Stomach (tissue), 9 donors: ENCODE measurements around the gene TGFBR2. TPM values are rescaled to one million over a fixed set of nuclear protein-coding genes. Genes with fewer than 3 reads are reported as not detected.

ENCODE experiments used
- DNase-seq, 2 donors: peaks; one replicate each; pipeline versions ENCODE4 v3.0.0 to v3.0.0-alpha.2; 2013 to 2019
- H3K27ac ChIP-seq, 5 donors: fragments of 200-600 bp in 4 of 5; sonication (generic) in 4 of 5; one replicate each; pipeline ENCODE4 v1.5.1; 2013 to 2019; ENCODE audit warnings: mild to moderate bottlenecking in 1 of 5, moderate library complexity in 1 of 5
- H3K27me3 ChIP-seq, 3 donors: fragments of 200-600 bp; sonication (generic); one replicate each; pipeline ENCODE4 v1.5.1; 2017 to 2019; ENCODE audit warnings: mixed run types in 1 of 3
- H3K36me3 ChIP-seq, 4 donors: fragments of 200-600 bp; sonication (generic); 1 replicate in 3 of 4; 2 replicates in 1 of 4; pipeline ENCODE4 v1.5.1; 2016 to 2019
- H3K4me1 ChIP-seq, 4 donors: fragments of 200-600 bp; sonication (generic); one replicate each; pipeline ENCODE4 v1.5.1; 2016 to 2019
- H3K4me3 ChIP-seq, 4 donors: fragments of 200-600 bp; sonication (generic) in 3 of 4; one replicate each; pipeline ENCODE4 v1.5.1; 2016 to 2019; ENCODE audit warnings: mild to moderate bottlenecking in 1 of 4
- H3K9me3 ChIP-seq, 4 donors: fragments of 200-600 bp; sonication (generic); one replicate each; pipeline ENCODE4 v1.5.1; 2016 to 2019
- CTCF ChIP-seq, 7 experiments: fragments of 450-650 bp in 4 of 7; fragments of 200-600 bp in 3 of 7; sonication (generic) in 3 of 7; IDR thresholded peaks; one replicate each; pipeline ENCODE4 v1.5.1; 2016 to 2019; ENCODE audit warnings: antibody characterized with exemption in 7 of 7, control low read depth in 2 of 7, mild to moderate bottlenecking in 1 of 7
- EP300 ChIP-seq: sonication (generic); formaldehyde crosslinking; IDR thresholded peaks from one replicate; pipeline ENCODE4 v1.6.1; 2017; ENCODE audit warnings: antibody characterized with exemption
- POLR2A ChIP-seq, 4 donors: fragments of 450-650 bp; IDR thresholded peaks; one replicate each; pipeline ENCODE4 v1.6.1; 2016; ENCODE audit warnings: antibody characterized with exemption in 4 of 4, control low read depth in 2 of 4, mild to moderate bottlenecking in 1 of 4, moderate library complexity in 1 of 4
- POLR2AphosphoS5 ChIP-seq, 3 donors: sonication (generic); formaldehyde crosslinking; IDR thresholded peaks; one replicate each; pipeline ENCODE4 v1.6.1; 2016; ENCODE audit warnings: antibody characterized with exemption in 3 of 3
- WGBS, 5 donors: extraction: QIAGEN DNeasy Blood & Tissue Kit in 3 of 5; methylation state at CpG; one replicate each; pipeline versions ENCODE4 v1.1.5 to v1.1.7; 2013 to 2018; 5-methylcytosine and 5-hydroxymethylcytosine counted together
- intact Hi-C: fragments of 100-400 bp; cut with DNase I; formaldehyde crosslinking; loops from one replicate; pipeline ENCODE4 v1.15.1; 2023; ENCODE audit warnings: low total_unique reads
- polyA plus RNA-seq, 3 donors: library from polyadenylated mRNA; stranded (reverse); fragments of 200-250 nt; gene quantifications; one replicate each; pipeline ENCODE4 v1.2.3, GENCODE V29; 2013
- total RNA-seq, 5 donors: library from RNA; depleted of rRNA; stranded (reverse); fragments of >200 nt; gene quantifications; one replicate each; pipeline versions ENCODE4 v1.1.0 to v1.2.3, GENCODE V29; 2014 to 2016
- donor health status: healthy with polysubstance abuse.
- donor health status: Bipolar disorder and iron deficiency.
- donor health status: healthy.

TGFBR2 gene
- total and polyA plus RNA-seq, 8 donors: 13.7 to 115 (median 66.3) TPM

DNA sequence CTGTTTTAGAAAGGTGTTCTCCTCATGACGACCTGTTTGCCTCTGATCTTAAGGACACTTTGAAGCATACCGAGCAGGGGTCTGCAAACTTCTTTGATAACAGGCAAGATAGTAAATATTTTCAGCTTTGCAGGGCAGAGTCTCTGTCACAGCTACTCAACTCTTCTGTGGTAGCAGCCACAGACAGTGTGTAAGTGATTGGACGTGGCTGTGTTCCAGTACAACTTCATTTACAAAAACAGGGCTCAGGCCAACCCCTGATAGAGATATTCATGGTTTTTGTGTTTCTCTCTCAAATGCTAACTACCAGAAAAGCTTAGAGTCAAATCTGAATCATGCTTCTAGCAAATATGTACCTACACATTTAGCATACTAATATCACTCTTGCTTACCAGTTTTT, 51.5 kb downstream of the TGFBR2 start:
- intact Hi-C loops: no loop called here
- TF ChIP-seq CTCF (IDR thresholded peaks at IDR 0.05) (no peak), POLR2AphosphoS5 (IDR thresholded peaks at IDR 0.05) (no peak), EP300 (no peak), POLR2A (IDR thresholded peaks at IDR 0.05) (no peak)
- Histone ChIP-seq H3K4me3 (no peak overlapping the region), H3K4me1 (peaks cover 37 to 96% (median 62%) of the 10 kb centered on the region in 4 donors), H3K27me3 (no peaks in the 10 kb centered on the region), H3K27ac (peak overlapping the region; percentile 29 to 81 (median 69)), H3K9me3 (no peaks in the 10 kb centered on the region), H3K36me3 (peaks cover 36 to 79% (median 66%) of the 10 kb centered on the region in 4 donors)
- DNase-seq: peak in 1 of 2 donors; percentile 42
- WGBS, 5 donors: 11 to 31% (median 22%) methylated on average over 3 of the region's 3 CpGs

- peak in 1 of 2 donors; percentile 71 for DNase-seq
- no peak overlapping the region for H3K4me3 ChIP-seq
- TF ChIP-seq POLR2AphosphoS5 (IDR thresholded peaks at IDR 0.05) (peak in 1 of 3 donors; percentile 3), POLR2A (IDR thresholded peaks at IDR 0.05) (no peak)
- WGBS, 5 donors: 10 to 26% (median 15%) methylated on average over 9 of the region's 9 CpGs
- peak overlapping the region; percentile 56 to 81 (median 69) for H3K27ac ChIP-seq
- no peaks in the 10 kb centered on the region for H3K9me3 ChIP-seq
- peaks cover 37 to 97% (median 64%) of the 10 kb centered on the region in 4 donors for H3K4me1 ChIP-seq
- H3K27me3 ChIP-seq: no peaks in the 10 kb centered on the region
- peaks cover 34 to 79% (median 62%) of the 10 kb centered on the region in 4 donors for H3K36me3 ChIP-seq
- intact Hi-C loops: no loop called here
These were observed 52.1 kb downstream of the TGFBR2 start for GRCh38 chr3:30658328-30659052.

- no peaks in the 10 kb centered on the region for H3K9me3 ChIP-seq
- no peak for DNase-seq
- no peaks in the 10 kb centered on the region for H3K27me3 ChIP-seq
- peak overlapping the region in 4 of 5 donors; percentile 56 to 81 (median 72) for H3K27ac ChIP-seq
- H3K36me3 ChIP-seq: peaks cover 25 to 69% (median 56%) of the 10 kb centered on the region in 4 donors
- no peak overlapping the region for H3K4me3 ChIP-seq
- intact Hi-C loops: loop anchor here (10.0 kb wide), 1 partner anchor 45 kb away; no protein-coding TSS in a partner anchor
- H3K4me1 ChIP-seq: peaks cover 33 to 97% (median 64%) of the 10 kb centered on the region in 4 donors
- 66 to 76% (median 72%) methylated on average over 7 of the region's 7 CpGs for WGBS, 5 donors
- TF ChIP-seq CTCF (IDR thresholded peaks at IDR 0.05) (no peak), EP300 (no peak), POLR2AphosphoS5 (IDR thresholded peaks at IDR 0.05) (peak in 2 of 3 donors; percentile 12 to 13)
These were observed 53.1 kb downstream of the TGFBR2 start for GRCh38 chr3:30659270-30660130.

GRCh38 chr3:30660136-30660535, 53.7 kb downstream of the TGFBR2 start:
- Histone ChIP-seq H3K4me1 (peaks cover 34 to 97% (median 59%) of the 10 kb centered on the region in 4 donors), H3K27ac (peak overlapping the region in 4 of 5 donors; percentile 56 to 81 (median 72)), H3K27me3 (no peaks in the 10 kb centered on the region), H3K9me3 (no peaks in the 10 kb centered on the region), H3K4me3 (no peak overlapping the region), H3K36me3 (peaks cover 19 to 62% (median 49%) of the 10 kb centered on the region in 4 donors)
- no peak for DNase-seq
- no peak for TF ChIP-seq CTCF (IDR thresholded peaks at IDR 0.05)
- no peak for TF ChIP-seq POLR2A (IDR thresholded peaks at IDR 0.05)
- TF ChIP-seq EP300: no peak
- TF ChIP-seq POLR2AphosphoS5 (IDR thresholded peaks at IDR 0.05): no peak
- WGBS, 5 donors: 89 to 96% (median 94%) methylated on average over 3 of the region's 3 CpGs
- intact Hi-C loops: loop anchor here (10.0 kb wide), 1 partner anchor 45 kb away; no protein-coding TSS in a partner anchor
